Hindlimb muscle (tissue), 1 donor: Measurements from ENCODE around the gene GLYATL1. TPM values are rescaled to one million over a fixed set of nuclear protein-coding genes. Genes with fewer than 3 reads are reported as not detected.

Experiments used
- DNase-seq: peaks from one replicate; pipeline ENCODE4 v3.0.0-alpha.2; 2013
- polyA plus RNA-seq: library from polyadenylated mRNA; unstranded; fragments of 120-200 nt; gene quantifications from one replicate; pipeline ENCODE4 v1.2.1, GENCODE V29; 2013; ENCODE audit not compliant: insufficient read length

The GLYATL1 gene
- polyA plus RNA-seq, 1 donor, result 0.96 TPM

DNA sequence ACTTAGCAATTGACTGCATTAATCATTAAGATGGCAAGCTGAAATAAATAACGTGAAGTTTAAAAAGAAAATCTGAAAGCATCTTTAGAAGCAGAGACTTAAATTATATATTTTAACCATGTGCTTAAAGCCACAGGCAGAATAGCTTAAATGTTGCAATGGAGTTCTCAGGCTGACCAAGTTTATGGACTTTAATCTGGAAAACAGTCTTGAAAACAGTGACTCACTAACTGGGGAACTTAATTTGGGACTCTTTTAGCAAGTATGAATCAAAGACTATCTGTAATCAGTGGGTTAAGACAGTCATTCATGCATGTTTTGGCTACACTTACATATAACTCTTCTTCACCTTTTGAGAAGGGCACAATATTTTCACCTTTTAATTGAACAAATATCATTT is 12.6 kb upstream of the GLYATL1 start:
- DNase-seq, result no peak

DNA sequence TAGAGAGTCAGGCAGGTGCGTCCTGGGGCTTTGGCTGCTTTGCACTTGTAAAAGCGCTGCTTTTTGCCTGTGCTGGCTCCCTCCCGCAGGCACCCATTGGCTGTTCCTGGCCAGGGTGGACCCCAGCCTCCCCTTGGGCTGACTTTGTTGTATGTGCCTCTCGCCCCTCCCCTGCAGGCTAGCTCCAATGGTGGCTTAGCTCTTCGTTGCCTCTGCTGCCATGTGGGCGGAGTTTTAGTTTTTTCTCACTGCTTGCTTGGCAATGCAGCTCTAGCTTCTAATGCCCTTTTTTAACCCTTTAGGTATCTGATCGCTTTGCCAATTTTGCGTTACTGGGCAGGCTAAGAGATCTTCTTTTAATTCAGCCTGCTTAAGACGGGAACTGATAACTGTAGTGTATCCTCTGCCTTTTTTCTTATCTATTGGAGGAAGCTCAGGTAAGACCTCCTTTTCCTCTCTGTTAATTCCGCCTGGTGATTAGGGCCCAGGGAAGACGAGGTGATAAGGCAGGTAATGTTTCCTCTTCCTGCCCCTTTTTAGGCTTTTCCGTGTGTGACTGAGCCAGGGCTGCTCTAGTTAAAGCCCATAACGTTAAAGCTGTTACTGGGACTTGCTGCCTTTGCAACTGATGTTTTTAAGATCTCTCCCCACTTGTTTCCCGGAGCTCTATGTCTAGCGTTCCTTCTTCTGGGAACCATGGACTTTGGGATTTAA is 11.7 kb upstream of the GLYATL1 start:
- DNase-seq, result peak; percentile 29

DNA sequence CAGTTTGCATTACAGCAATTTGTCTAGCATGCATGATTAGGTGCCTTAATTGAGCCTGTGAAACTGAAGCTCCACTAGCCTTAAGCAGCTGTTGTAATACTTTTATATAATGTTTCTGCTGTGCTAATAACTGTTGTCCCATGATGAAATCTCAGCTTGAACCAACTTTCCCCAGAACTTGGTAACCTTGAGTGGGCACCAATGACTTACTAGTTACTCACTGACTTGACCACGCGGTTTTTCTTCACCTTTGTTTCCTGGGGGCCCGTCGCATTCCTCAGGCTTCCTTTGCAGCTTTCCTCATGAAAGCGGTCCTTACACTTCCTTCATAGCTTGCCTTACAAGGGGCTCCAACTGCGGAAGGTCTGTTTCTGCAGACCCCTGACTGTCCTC is 11.2 kb upstream of the GLYATL1 start:
- no peak for DNase-seq

DNA sequence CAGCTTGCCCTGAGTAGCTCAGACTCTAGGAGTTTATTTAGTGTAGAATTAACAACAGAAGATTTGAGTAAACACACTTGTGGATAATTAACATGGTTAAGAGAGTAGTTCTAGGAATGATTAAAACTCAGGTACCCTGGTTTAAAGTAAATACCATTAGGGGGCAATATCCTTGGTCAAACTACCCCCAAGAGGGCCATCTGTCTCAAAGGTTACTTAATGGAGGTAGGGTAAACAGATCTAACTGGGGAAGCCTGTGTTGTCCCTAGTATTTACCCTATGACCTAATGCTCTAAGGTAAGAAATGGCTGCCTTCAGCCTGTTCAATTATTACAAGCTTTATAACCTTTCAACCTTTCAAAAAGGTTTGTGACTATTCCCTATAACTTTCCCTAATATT is 10.6 kb upstream of the GLYATL1 start:
- DNase-seq, result no peak

DNA sequence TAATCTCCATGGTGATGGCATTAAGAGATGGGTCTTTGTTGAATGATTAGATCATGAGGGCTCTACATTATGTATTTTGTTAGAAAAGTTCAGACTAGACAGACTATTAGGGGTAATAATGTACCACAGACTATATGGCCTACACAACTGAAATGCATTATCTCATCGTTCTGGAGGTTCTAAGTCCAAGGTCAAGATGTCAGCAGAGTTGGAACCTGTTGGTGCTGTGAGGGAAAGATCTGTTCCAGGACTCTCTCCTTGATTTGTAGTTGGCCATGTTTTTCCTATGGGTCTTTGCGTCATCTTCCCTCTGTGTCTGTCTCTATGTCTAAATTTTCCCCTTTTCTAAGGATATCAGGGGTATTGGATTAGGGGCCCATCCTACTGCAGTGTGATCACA is 8.4 kb upstream of the GLYATL1 start:
- DNase-seq, result no peak

DNA sequence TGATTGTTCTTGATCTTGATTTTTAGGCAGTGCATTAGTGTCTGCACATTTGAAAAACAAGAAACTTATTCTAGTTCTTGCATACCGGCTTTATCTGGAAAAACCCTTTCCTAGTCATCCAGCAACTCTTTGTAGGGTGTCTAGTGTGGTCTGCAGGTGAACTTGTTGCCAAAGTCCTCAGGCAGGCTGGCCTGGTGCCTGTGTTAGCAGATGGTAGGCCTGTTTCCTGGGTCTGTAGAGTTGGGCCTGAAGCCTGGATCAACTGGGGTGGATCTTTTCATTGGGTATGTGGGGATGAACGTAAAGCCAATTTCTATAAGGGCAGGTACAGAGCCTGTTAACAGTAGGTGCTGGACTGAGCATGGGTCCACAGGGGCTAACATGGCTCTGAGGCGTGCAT is 5.6 kb upstream of the GLYATL1 start:
- no peak for DNase-seq

DNA sequence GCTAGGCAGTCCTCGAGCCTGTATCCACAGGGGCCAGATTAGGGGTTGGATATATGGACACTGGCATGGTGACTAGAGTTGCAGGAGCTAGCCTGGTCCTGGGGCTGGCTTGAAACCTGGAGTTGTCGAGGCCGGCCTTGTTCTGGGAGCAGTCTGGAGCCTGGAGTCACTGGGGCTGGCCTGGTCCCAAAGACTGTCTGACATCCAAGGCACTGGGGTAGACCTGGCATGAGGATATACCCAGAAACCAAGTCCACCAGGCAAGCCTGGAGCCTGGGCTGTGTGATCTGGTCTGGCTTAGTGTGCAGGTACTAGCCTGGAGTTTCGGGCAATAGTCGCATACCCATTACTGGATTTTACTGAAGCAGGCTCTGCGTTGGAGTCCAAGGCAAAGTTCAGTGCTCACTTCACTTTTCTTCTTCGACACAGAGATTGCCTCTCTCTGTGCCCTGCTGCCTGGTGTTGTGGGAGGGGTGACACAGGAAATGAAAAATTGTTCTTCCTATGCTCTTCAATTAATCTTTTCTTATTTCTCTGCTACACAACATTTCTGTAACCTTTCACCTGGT is 4.3 kb upstream of the GLYATL1 start:
- DNase-seq, result no peak

DNA sequence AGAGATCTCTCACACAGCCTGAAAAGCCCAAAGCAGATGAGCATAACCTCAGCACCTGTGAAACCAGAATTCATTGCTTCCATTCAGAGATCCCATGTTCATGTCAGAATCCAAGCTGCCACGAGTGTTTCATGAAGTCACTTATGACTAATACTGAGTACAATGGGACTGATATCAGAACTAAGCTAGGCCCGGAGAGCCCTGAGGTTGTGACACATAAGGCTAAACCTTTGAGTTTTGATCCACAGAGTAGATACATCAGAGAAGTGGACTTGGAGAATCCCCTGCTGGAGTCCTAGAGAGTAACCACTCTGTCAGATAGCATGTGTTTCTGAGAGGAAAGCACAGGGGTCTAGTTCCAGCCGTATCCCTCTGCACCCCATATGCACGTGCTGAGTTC is 890 bp upstream of the GLYATL1 start:
- no peak for DNase-seq

DNA sequence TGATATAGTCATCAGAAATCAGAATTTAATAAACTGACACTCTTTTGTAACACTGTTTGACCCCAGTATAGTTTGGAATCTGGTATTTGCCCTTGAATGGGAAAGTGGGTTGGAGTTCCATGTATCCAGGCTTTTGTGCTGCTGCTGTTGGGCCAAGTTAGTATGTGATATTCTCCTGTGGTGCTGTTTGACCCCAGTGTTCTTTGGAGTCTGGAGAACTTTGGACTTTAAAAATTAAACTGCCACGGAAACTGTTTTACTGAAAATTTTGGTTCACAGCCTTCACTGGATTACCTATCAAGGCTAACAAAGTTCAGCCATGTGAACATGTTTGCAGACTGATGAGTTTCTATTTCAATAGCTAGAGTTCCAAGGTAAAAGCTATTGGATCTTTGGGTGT is 740 bp downstream of the GLYATL1 start:
- no peak for DNase-seq

DNA sequence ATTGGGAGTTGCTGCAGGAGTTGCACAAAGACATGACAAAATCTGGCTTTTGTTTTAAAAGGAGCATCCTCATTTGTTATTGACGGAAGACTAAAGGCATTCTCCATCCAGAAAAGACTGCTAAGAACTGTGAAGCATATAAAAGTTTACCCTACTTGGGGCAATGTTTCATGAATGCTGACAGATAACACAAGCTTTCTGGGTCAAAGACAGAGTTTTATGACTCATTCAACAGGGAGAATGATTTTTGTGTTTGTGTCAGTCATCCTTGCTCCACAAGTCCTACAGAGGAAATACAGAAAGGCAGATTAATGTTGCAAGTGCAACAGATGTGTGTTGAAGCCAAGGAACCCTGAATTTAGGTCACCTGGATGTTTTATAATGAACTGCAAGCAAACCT is 2.5 kb downstream of the GLYATL1 start:
- DNase-seq, result no peak

DNA sequence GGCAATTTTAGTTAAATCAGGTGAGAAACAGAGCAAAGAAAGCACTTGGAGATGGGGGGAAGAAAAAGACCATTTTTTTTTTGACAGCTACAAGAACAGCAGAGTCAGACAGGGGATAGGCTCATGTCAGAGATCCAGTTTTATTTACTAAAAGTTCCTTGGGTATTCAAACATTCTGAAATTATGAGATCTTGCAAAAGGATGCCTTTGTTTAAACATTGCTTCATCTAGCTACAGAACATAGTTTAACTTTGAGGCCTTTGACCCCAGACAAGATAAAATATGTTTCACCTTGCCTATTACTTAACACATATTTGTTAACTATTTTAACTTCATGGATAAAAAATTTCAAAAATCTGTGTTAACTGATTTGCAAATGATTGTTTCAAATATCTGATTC is 6.4 kb downstream of the GLYATL1 start:
- DNase-seq, result no peak

DNA sequence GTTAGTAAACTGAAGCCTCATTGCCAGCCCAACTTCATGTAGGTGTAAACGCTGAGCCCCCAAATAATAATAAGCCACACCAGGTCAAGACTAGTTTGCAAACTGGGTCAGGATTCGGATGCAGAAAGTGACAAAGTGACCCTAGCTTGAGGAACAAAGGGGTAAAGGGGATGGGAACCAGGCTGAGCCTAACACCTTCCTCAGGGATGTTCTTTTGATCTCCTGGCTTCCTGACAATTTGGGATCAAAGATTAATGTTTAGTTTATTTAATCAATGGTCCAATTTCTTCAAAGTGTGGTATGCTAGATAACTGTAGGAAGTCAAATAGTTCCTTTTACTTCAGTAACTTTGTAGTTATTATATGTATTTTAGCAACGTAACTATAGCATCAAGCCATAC is 9.9 kb downstream of the GLYATL1 start:
- no peak for DNase-seq

DNA sequence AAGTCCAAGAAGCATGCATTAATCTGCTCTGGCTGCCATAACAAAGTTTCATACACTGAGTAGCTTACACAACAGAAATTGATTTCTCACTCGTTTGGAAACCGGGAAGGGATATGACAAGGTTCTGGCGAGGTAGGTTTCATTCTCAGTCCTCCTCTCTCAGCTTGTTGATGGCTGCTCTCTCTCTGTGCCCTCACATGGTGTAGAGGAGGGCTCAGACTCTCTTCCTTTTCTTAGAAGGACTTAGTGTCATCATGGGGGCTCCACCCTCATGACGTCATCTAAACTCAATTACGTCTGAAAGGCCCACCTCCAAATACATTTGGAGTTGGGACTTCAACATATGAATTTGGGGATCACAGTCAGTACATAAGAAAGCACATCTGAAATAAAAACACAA is 18.6 kb downstream of the GLYATL1 start:
- DNase-seq, result no peak

DNA sequence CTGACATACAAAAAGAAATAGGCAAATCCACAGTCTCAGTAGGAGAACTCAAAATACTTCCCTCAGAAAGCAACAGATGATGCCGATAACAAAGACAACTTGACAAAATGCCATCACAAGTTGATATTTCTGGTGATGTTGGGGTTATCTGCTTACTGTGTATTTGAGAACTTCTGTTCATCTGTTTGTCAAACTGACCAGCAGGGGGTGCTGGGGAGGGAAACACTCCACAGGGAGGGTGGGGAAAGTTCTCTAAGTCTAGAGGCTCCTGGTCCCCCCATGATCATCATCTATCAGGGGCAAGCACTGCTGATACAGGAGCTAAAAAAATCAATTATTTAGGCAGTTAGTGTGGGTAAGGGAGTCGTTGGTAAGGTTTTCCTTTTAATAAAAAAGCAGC is 19.2 kb downstream of the GLYATL1 start:
- no peak for DNase-seq

DNA sequence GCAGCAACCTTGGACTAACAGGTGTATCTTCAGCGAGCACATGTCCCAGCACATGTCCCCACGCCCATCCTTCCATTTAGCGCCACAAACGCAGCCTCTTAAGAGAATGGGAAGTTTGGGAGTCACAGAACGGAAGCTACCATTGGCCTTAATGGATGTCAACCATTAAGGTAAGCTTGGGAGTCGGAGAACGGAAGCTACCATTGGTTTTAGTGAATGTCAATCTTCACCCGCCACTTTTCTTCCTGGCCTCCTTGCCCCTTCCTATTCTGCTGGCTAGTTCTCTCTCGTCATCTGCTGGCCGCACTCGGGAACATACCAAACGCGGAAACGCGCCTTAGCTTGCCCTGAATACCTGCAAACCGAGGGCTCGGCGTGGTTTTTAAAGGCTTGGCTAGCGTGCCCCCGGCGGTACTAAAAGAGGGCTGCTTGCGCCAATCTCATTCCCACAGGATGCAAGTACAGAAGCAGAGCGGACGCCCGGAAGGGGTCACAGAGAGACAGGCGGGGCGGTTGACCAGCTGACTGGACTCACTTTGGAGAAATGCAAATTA is 24.3 kb downstream of the GLYATL1 start:
- DNase-seq, result peak; percentile 15

DNA sequence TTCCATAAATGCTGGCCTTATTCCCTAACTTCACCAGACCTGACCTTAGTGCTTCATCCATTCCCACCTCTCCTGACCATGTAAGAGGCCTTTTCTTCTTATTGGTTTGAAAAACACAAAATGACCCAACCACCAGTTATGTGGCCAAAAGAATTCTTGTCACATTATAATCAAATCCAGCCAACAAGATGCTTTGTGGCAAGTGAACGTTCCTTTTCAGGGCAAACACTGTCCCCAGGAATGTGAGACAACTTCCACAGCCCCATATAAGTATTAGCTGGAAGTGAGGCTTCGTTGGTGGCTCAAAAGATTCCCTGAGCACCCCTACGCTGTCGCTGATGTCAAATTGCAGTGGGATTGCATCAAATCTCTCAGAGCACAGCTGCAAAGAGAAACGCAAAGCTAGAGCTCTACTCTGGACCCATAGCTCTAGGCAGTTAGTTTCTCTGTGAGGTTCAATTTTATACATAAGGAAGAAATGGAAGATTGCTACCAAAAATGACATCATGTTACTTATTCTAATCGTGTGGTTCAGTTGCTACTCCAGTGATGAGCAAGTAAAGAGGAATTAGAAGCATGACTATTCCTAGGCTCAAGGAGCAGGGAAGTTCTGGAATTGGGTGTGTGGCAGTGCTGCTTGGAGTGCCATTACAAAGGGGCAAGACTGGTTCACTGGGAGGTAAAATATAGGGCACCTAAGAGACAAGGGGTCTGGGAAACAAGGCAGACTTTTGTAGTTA is 26.1 kb downstream of the GLYATL1 start:
- DNase-seq, result no peak

DNA sequence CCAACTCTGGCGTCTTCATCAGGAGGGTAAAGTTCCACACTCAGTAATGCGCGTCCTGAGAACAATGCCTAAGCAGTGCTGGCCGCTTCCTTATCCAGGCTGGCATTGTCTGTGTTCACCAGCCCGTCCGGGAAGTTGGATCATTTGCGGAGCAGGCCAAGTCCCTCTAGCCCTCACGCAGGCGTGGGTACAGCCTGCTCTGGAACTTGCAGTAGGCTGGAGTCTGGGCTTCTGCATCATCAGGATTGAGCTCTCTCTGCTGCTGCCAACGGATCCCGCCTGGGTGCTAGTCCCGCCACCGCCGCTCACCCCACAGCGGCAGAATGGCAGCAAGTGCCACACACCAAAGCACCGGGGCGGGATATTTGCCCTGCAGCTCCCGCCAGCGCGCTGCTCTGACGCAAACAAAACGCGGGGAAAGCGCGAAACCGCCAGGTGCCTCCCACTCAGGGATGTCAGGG is 29.0 kb downstream of the GLYATL1 start:
- no peak for DNase-seq

DNA sequence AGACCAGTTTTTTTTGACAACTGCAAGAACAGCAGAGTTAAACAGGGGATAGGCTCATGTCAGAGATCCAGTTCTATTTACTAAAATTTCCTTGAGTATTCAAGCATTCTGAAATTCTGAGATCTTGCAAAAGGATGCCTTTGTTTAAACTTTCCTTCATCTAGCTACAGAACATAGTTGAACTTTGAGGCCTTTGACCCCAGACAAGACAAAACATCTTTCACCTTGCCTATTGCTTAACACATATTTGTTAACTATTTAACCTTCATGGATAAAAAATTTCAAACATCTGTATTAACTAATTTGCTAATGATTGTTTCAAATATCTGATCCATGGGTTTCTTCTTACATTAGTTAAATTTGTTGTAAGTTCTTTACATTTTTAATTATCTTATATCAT is 38.2 kb downstream of the GLYATL1 start:
- DNase-seq, result no peak

DNA sequence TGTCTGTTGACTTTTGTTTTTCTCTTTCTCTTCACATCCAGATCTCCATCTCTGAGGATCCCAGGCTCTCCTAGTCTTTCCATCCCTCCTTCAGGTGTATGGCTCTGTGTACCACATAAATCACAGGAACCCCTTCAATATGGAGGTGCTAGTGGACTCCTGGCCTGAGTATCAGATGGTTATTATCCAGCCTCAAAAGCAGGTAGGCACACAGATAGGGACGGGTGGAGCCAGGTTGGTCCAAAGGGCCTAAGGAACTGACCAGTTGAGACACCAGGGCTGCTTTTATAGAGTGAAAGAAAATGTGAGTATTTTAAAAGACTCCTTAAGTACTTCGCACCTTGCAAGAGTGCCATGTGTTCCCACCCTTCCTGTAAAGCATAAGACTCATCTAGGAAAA is 39.9 kb downstream of the GLYATL1 start:
- DNase-seq, result no peak

DNA sequence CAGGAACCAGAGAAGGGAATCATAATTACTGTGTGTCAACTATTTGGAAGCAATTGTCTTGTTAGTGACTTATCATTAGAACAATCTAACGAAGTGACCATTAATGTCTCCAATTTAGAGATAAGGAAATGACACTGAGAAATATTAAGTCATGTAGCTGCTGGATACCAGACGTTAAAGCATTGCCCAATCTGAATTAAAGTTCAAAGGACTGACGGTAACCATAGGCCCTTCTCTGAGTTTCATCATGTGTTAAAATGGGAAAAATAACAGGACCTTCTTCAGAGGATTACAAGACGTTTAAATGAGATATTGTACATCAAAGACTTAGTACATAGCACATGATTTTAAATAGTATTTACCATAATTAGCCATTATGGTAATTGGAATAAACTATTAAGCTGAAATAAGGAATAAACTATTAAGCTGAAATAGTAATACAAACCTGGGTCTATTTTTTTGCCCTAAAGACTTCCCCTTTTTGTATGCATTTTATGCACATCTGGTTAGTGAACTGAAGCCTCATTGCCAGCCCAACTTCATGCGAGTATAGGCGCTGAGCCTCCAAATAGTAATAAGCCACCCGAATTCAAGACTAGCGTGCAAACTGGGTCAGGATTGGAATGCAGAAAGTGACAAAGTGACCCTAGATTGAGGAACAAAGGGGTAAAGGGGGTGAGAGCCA is 41.0 kb downstream of the GLYATL1 start:
- DNase-seq, result no peak

DNA sequence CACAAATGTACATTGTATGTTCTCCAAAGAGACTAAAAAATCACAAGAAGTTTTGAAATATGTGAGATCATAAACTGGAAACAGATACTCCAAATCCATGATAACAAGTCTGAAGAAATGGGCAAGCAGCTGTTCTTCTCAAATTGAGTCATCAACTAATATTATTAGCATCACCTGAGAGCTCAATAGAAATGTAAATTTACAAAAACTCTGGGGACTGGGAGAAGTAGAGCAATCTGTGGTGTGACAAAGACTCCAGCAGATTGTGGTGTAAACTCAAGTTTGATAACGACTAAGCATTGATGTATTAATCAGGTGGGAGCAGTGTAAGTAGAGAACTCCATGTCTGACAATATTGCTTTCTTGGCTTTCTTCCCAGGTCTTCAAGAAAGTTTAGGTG is 53.2 kb downstream of the GLYATL1 start:
- no peak for DNase-seq

DNA sequence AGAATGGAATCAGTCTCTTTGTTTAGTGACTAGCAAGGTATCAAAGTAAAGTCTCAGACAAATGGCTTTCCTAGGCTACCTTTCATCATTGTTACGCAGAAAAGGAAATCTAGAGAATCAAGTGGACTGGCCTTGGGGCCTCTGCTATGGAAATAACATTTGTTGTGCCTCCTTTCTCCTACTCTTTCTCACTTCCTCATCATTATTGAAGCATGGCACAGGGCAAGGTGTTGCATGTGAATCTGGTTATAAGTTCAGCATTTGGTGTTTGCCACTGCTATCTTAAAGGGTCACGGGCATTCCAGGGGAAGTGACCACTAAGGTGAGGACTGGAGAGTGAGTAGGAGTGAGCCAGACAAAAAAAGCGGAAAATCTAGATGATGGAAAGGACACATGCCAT is 54.9 kb downstream of the GLYATL1 start:
- DNase-seq, result no peak
